DOHH2 (cell line): ENCODE results near the gene HLA-DQB1.

Source experiments
- EZH2phosphoT487 ChIP-seq: fragments of 200-600 bp; sonication (generic); IDR thresholded peaks from 2 replicates; pipeline ENCODE4 v1.6.1; 2017; ENCODE audit warnings: borderline replicate concordance, mild to moderate bottlenecking, antibody characterized with exemption, low read length, moderate library complexity, mixed read lengths
- TF ChIP-seq, protein P1 (sequence below): fragments of 200-600 bp; sonication (generic); IDR thresholded peaks from one replicate; pipeline ENCODE4 v1.5.1; 2014; ENCODE audit warnings: antibody characterized with exemption, mild to moderate bottlenecking, low read depth, low read length; ENCODE audit not compliant: poor library complexity, severe bottlenecking

- TF ChIP-seq, protein P1, sequence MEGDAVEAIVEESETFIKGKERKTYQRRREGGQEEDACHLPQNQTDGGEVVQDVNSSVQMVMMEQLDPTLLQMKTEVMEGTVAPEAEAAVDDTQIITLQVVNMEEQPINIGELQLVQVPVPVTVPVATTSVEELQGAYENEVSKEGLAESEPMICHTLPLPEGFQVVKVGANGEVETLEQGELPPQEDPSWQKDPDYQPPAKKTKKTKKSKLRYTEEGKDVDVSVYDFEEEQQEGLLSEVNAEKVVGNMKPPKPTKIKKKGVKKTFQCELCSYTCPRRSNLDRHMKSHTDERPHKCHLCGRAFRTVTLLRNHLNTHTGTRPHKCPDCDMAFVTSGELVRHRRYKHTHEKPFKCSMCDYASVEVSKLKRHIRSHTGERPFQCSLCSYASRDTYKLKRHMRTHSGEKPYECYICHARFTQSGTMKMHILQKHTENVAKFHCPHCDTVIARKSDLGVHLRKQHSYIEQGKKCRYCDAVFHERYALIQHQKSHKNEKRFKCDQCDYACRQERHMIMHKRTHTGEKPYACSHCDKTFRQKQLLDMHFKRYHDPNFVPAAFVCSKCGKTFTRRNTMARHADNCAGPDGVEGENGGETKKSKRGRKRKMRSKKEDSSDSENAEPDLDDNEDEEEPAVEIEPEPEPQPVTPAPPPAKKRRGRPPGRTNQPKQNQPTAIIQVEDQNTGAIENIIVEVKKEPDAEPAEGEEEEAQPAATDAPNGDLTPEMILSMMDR = no peak
- no peak for TF ChIP-seq EZH2phosphoT487
Measured at GRCh38 chr6:32658268-32658897, 8.1 kb downstream of the HLA-DQB1 start.
